HG03280 (cell line): ENCODE results near the gene PRR16.

Experiments
- ATAC-seq: cut with Tn5 transposase; IDR thresholded peaks from one replicate; pipeline ENCODE4 v1.9.1; 2021; ENCODE audit warnings: mild to moderate bottlenecking, moderate library complexity; ENCODE audit not compliant: unreplicated experiment

PRR16 gene

GRCh38 chr5:120703918-120704587 lies 240.0 kb downstream of the PRR16 start:
- ATAC-seq = no peak

GRCh38 chr5:120706877-120707276 lies 242.8 kb downstream of the PRR16 start:
- ATAC-seq = no peak

GRCh38 chr5:120717381-120717780 lies 253.3 kb downstream of the PRR16 start:
- no peak for ATAC-seq

GRCh38 chr5:120730214-120730613 lies 266.1 kb downstream of the PRR16 start:
- no peak for ATAC-seq

GRCh38 chr5:120734033-120734432 lies 269.9 kb downstream of the PRR16 start:
- no peak for ATAC-seq

GRCh38 chr5:120735076-120735475 lies 271.0 kb downstream of the PRR16 start:
- ATAC-seq = no peak
